Tibial nerve (tissue), 4 donors: Measurements from ENCODE around the gene MAGI2. TPM values are rescaled to one million over a fixed set of nuclear protein-coding genes. Genes with fewer than 3 reads are reported as not detected.

Experiments used
- DNase-seq, 2 donors: peaks; one replicate each; pipeline ENCODE4 v3.0.0-alpha.2; 2019; ENCODE audit warnings: low spot score in 2 of 2
- H3K27ac ChIP-seq, 4 donors: fragments of 200-600 bp; sonication (generic) in 3 of 4; one replicate each; pipeline ENCODE4 v1.5.1; 2017 to 2019; ENCODE audit warnings: mild to moderate bottlenecking in 1 of 4
- H3K27me3 ChIP-seq, 2 donors: fragments of 200-600 bp; sonication (generic) in 1 of 2; one replicate each; pipeline versions ENCODE4 v1.5.1 to v1.6.0; 2017 to 2019
- H3K36me3 ChIP-seq, 3 donors: fragments of 200-600 bp; sonication (generic); one replicate each; pipeline ENCODE4 v1.5.1; 2018 to 2019
- H3K4me1 ChIP-seq, 4 donors: fragments of 200-600 bp; sonication (generic) in 3 of 4; one replicate each; pipeline ENCODE4 v1.5.1; 2017 to 2019
- H3K4me3 ChIP-seq, 4 donors: fragments of 200-600 bp; sonication (generic) in 3 of 4; one replicate each; pipeline ENCODE4 v1.5.1; 2017 to 2019; ENCODE audit warnings: mild to moderate bottlenecking in 1 of 4, moderate library complexity in 1 of 4
- H3K9me3 ChIP-seq, 4 donors: fragments of 200-600 bp; sonication (generic) in 3 of 4; one replicate each; pipeline ENCODE4 v1.5.1; 2017 to 2019
- CTCF ChIP-seq, 5 experiments: fragments of 200-600 bp in 3 of 5; fragments of 450-650 bp in 2 of 5; sonication (generic) in 3 of 5; IDR thresholded peaks; one replicate each; pipeline ENCODE4 v1.5.1; 2016 to 2019; ENCODE audit warnings: antibody characterized with exemption in 5 of 5, mild to moderate bottlenecking in 3 of 5, moderate library complexity in 2 of 5
- EP300 ChIP-seq, 2 donors: sonication (generic); formaldehyde crosslinking; IDR thresholded peaks; one replicate each; pipeline ENCODE4 v1.6.1; 2017; ENCODE audit warnings: antibody characterized with exemption in 2 of 2, mild to moderate bottlenecking in 1 of 2
- POLR2A ChIP-seq, 2 donors: fragments of 450-650 bp; IDR thresholded peaks; one replicate each; pipeline ENCODE4 v1.6.1; 2017; ENCODE audit warnings: antibody characterized with exemption in 2 of 2, mild to moderate bottlenecking in 2 of 2, moderate library complexity in 2 of 2
- WGBS, 2 donors: methylation state at CpG; one replicate each; pipeline ENCODE4 v1.1.5; 2018; 5-methylcytosine and 5-hydroxymethylcytosine counted together
- total RNA-seq, 4 donors: library from RNA; depleted of rRNA; stranded (reverse); fragments of >200 nt; gene quantifications; one replicate each; pipeline ENCODE4 v1.1.0, GENCODE V29; 2016

MAGI2 gene
- total RNA-seq, 4 donors from 2014 or later, result 33.6 to 58.2 (median 55.6) TPM

- no peaks in the 10 kb centered on the region for H3K36me3 ChIP-seq
- DNase-seq, result no peak
- H3K27ac ChIP-seq, result no peak overlapping the region
- TF ChIP-seq CTCF (IDR thresholded peaks at IDR 0.05) (no peak), POLR2A (IDR thresholded peaks at IDR 0.05) (no peak), EP300 (IDR thresholded peaks at IDR 0.05) (no peak)
- H3K4me3 ChIP-seq, result no peak overlapping the region
- no peaks in the 10 kb centered on the region for H3K9me3 ChIP-seq
- 83 to 84% methylated on average over 5 of the region's 5 CpGs for WGBS, 2 donors
- H3K4me1 ChIP-seq, result no peaks in the 10 kb centered on the region
- H3K27me3 ChIP-seq, result no peaks in the 10 kb centered on the region
Measured at GRCh38 chr7:79376299-79377025, 77.0 kb downstream of the MAGI2 start.

GRCh38 chr7:79361214-79361613 is 92.3 kb downstream of the MAGI2 start:
- TF ChIP-seq EP300 (IDR thresholded peaks at IDR 0.05) (no peak), POLR2A (IDR thresholded peaks at IDR 0.05) (no peak), CTCF (IDR thresholded peaks at IDR 0.05) (no peak)
- WGBS, 2 donors, result 62 to 69% methylated on average over 2 of the region's 2 CpGs

GRCh38 chr7:79359827-79360226 is 93.6 kb downstream of the MAGI2 start:
- 92% methylated on average over 1 of the region's 1 CpG for WGBS, 2 donors
- no peak overlapping the region for H3K4me3 ChIP-seq
- no peaks in the 10 kb centered on the region for H3K36me3 ChIP-seq
- no peaks in the 10 kb centered on the region for H3K27me3 ChIP-seq
- TF ChIP-seq POLR2A (IDR thresholded peaks at IDR 0.05) (no peak), EP300 (IDR thresholded peaks at IDR 0.05) (no peak), CTCF (IDR thresholded peaks at IDR 0.05) (no peak)
- no peak for DNase-seq
- H3K27ac ChIP-seq, result no peak overlapping the region
- H3K4me1 ChIP-seq, result no peaks in the 10 kb centered on the region
- H3K9me3 ChIP-seq, result peaks cover 0 to 18% (median 0%) of the 10 kb centered on the region in 4 donors

More at GRCh38 chr7:79361214-79361613, 92.3 kb downstream of the MAGI2 start:
- Histone ChIP-seq H3K4me1 (no peaks in the 10 kb centered on the region), H3K4me3 (no peak overlapping the region), H3K27me3 (no peaks in the 10 kb centered on the region), H3K9me3 (peaks cover 0 to 18% (median 0%) of the 10 kb centered on the region in 4 donors), H3K36me3 (no peaks in the 10 kb centered on the region), H3K27ac (no peak overlapping the region)
- DNase-seq, result no peak

GRCh38 chr7:79357101-79357500 is 96.4 kb downstream of the MAGI2 start:
- WGBS, 2 donors, result 86 to 91% methylated on average over 1 of the region's 1 CpG
- Histone ChIP-seq H3K27me3 (no peaks in the 10 kb centered on the region), H3K4me3 (no peak overlapping the region), H3K36me3 (no peaks in the 10 kb centered on the region), H3K4me1 (peaks cover 0 to 6% (median 0%) of the 10 kb centered on the region in 4 donors), H3K27ac (no peak overlapping the region), H3K9me3 (peaks cover 0 to 18% (median 0%) of the 10 kb centered on the region in 4 donors)
- no peak for DNase-seq
- TF ChIP-seq CTCF (IDR thresholded peaks at IDR 0.05) (no peak), EP300 (IDR thresholded peaks at IDR 0.05) (no peak), POLR2A (IDR thresholded peaks at IDR 0.05) (no peak)

GRCh38 chr7:79353720-79354468 is 99.6 kb downstream of the MAGI2 start:
- Histone ChIP-seq H3K9me3 (no peaks in the 10 kb centered on the region), H3K36me3 (no peaks in the 10 kb centered on the region), H3K4me3 (no peak overlapping the region), H3K27me3 (no peaks in the 10 kb centered on the region), H3K27ac (no peak overlapping the region), H3K4me1 (peaks cover 0 to 16% (median 0%) of the 10 kb centered on the region in 4 donors)
- 93 to 100% methylated on average over 2 of the region's 2 CpGs for WGBS, 2 donors
- TF ChIP-seq EP300 (IDR thresholded peaks at IDR 0.05) (no peak), POLR2A (IDR thresholded peaks at IDR 0.05) (no peak), CTCF (IDR thresholded peaks at IDR 0.05) (no peak)
- DNase-seq, result no peak
